K562 (cell line): ENCODE measurements around the gene GLI1. TPM values are rescaled to one million over a fixed set of nuclear protein-coding genes. Genes with fewer than 3 reads are reported as not detected.

Source experiments
- CREM ChIP-seq: IDR thresholded peaks from 2 replicates; pipeline ENCODE4 v1.6.1; 2014; ENCODE audit warnings: antibody characterized with exemption, low read depth
- FOS ChIP-seq: IDR thresholded peaks from 3 replicates; pipeline ENCODE4 v1.6.1; 2011; ENCODE audit not compliant: insufficient read length; ENCODE audit errors: extremely low read depth
- FOXK1 ChIP-seq: sonication (generic); formaldehyde crosslinking; IDR thresholded peaks from 2 replicates; pipeline ENCODE4 v1.8.0; 2022; ENCODE audit warnings: missing genetic modification reagents, mild to moderate bottlenecking, borderline replicate concordance
- RFX7 ChIP-seq: fragments of 250-450 bp; sonication (Bioruptor Pico); IDR thresholded peaks from 2 replicates; pipeline ENCODE4 v1.5.1; 2021; ENCODE audit warnings: mild to moderate bottlenecking
- SNRNP70 ChIP-seq: fragments of 200-400 bp; formaldehyde crosslinking; optimal IDR thresholded peaks from 2 replicates; pipeline ENCODE3; 2017; ENCODE audit warnings: low read depth, low read length
- ZNF133 ChIP-seq: fragments of 250-450 bp; sonication (Bioruptor Pico); IDR thresholded peaks from 2 replicates; pipeline ENCODE4 v1.4.0; 2020; ENCODE audit warnings: mild to moderate bottlenecking
- ZNF197 ChIP-seq: fragments of 200-800 bp; sonication (Bioruptor generic); IDR thresholded peaks from 2 replicates; pipeline ENCODE4 v1.6.1; 2016; ENCODE audit warnings: low read depth, missing genetic modification characterization, missing compliant biosample characterization
- ZNF3 ChIP-seq: fragments of 250-450 bp; sonication (Bioruptor Pico); IDR thresholded peaks from 2 replicates; pipeline ENCODE4 v1.5.0; 2021; ENCODE audit warnings: mild to moderate bottlenecking, moderate library complexity
- ZNF444 ChIP-seq: fragments of 250-450 bp; sonication (Bioruptor Pico); IDR thresholded peaks from 2 replicates; pipeline ENCODE4 v1.4.0; 2020; ENCODE audit warnings: mild to moderate bottlenecking, moderate library complexity
- ZNF717 ChIP-seq: fragments of 250-450 bp; sonication (Bioruptor Pico); IDR thresholded peaks from 2 replicates; pipeline ENCODE4 v1.5.0; 2021
- polyA plus RNA-seq, 8 experiments: library from polyadenylated mRNA; depleted of rRNA in 4 of 8; stranded (reverse) in 5 of 8; unstranded in 3 of 8; fragments of >200 nt; fragmentation: Nextera tagmentation in 2 of 8; fragmentation: Illumina TruSeq in 1 of 8; extraction: Ambion mirVana in 2 of 8; extraction: Trizol in 1 of 8; gene quantifications; 2 replicates each; pipeline versions ENCODE4 v1.2.1 to v1.2.3, GENCODE V29; 2011 to 2014; ENCODE audit warnings: inconsistent platforms in 1 of 8, missing spikeins in 1 of 8
- total RNA-seq, 7 experiments: library from RNA; depleted of rRNA in 6 of 7; stranded (reverse); fragments of >200 nt in 6 of 7; fragmentation: Illumina TruSeq in 2 of 7; extraction: Trizol in 2 of 7; gene quantifications; 2 replicates each; pipeline versions ENCODE4 v1.2.1 to v1.2.3, GENCODE V29; 2011 to 2021; ENCODE audit warnings: low replicate concordance in 1 of 7
- TF ChIP-seq, protein P1 (sequence below), 2 experiments: IDR thresholded peaks in 1 of 2; conservative IDR thresholded peaks in 1 of 2; 2 replicates each; pipeline ENCODE4 v1.6.1; 2016; ENCODE audit warnings: low read depth in 2 of 2, mild to moderate bottlenecking in 1 of 2, missing compliant biosample characterization in 1 of 2, missing genetic modification characterization in 1 of 2, moderate library complexity in 1 of 2
- TF ChIP-seq, protein P2 (sequence below): IDR thresholded peaks from 2 replicates; pipeline ENCODE4 v1.6.1; 2011; ENCODE audit warnings: borderline replicate concordance, low read depth, mild to moderate bottlenecking, moderate library complexity, low read length; ENCODE audit not compliant: insufficient read depth, poor library complexity, severe bottlenecking
- TF ChIP-seq, protein P3 (sequence below): IDR thresholded peaks from 3 replicates; pipeline ENCODE4 v1.6.1; 2011; ENCODE audit warnings: borderline replicate concordance, mild to moderate bottlenecking; ENCODE audit not compliant: insufficient read length, insufficient read depth
- TF ChIP-seq, protein P4 (sequence below): fragments of 250-450 bp; sonication (Bioruptor Pico); IDR thresholded peaks from 2 replicates; pipeline ENCODE4 v1.4.0; 2020
- TF ChIP-seq, protein P5 (sequence below): fragments of 450-650 bp; IDR thresholded peaks from 2 replicates; pipeline ENCODE4 v1.6.1; 2018; ENCODE audit not compliant: partially characterized antibody

GLI1 gene
- total and polyA plus RNA-seq, 9 of the 15 experiments (the other 6 are each of a cell fraction or from before 2014, with no cell fraction given), result 0.24 to 3.7 (median 0.61) TPM

DNA sequence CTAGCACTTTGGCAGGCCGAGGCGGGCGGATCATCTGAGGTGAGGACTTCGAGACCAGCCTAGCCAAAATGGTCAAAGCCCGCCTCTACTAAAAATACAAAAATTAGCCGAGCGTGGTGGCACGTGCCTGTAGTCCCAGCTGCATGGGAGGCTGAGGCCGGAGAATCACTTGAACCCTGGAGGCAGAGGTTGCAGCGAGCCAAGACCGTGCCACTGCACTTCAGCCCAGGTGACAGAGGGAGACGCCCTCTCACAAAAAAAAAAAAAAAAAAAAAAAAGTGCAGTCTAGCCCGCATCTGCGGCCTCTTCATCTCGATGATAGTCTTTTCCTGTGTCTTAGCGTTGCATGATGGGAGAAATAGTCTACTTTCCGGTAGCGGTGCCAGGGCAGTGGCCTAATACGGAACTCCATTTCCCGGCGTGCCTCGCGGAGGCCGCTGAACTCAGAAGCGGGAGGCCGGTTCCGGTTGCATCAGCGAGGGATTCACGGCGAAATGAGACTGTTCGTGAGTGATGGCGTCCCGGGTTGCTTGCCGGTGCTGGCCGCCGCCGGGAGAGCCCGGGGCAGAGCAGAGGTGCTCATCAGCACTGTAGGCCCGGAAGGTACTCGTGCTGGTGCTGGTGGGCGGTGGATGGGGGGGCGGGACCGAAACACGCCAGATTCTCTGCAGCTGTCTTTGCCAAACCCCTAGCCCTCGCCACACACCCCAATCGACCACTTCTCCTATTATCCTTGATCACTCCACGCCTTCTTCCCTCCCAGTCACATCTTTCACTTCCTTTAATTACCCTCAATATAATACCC is 28.2 kb downstream of the GLI1 start, which contains the start of gene MARS1 (continued):
- TF ChIP-seq, protein P1, sequence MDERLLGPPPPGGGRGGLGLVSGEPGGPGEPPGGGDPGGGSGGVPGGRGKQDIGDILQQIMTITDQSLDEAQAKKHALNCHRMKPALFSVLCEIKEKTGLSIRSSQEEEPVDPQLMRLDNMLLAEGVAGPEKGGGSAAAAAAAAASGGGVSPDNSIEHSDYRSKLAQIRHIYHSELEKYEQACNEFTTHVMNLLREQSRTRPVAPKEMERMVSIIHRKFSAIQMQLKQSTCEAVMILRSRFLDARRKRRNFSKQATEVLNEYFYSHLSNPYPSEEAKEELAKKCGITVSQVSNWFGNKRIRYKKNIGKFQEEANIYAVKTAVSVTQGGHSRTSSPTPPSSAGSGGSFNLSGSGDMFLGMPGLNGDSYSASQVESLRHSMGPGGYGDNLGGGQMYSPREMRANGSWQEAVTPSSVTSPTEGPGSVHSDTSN (CRISPR knock-in tag; IDR thresholded peaks at IDR 0.05; ENCODE audit: low read depth), result no peak
- TF ChIP-seq, protein P1 (tag; conservative IDR thresholded peaks at IDR 0.05; ENCODE audit: low read depth), result no peak; the same call in 1 of the 2 replicates
- peak; percentile 92; the same call in 1 of the 2 replicates for TF ChIP-seq FOXK1
- no peak for TF ChIP-seq ZNF3
- TF ChIP-seq, protein P2, sequence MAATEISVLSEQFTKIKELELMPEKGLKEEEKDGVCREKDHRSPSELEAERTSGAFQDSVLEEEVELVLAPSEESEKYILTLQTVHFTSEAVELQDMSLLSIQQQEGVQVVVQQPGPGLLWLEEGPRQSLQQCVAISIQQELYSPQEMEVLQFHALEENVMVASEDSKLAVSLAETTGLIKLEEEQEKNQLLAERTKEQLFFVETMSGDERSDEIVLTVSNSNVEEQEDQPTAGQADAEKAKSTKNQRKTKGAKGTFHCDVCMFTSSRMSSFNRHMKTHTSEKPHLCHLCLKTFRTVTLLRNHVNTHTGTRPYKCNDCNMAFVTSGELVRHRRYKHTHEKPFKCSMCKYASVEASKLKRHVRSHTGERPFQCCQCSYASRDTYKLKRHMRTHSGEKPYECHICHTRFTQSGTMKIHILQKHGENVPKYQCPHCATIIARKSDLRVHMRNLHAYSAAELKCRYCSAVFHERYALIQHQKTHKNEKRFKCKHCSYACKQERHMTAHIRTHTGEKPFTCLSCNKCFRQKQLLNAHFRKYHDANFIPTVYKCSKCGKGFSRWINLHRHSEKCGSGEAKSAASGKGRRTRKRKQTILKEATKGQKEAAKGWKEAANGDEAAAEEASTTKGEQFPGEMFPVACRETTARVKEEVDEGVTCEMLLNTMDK, result no peak
- no peak for TF ChIP-seq ZNF197 (CRISPR knock-in tag)
- TF ChIP-seq, protein P3, sequence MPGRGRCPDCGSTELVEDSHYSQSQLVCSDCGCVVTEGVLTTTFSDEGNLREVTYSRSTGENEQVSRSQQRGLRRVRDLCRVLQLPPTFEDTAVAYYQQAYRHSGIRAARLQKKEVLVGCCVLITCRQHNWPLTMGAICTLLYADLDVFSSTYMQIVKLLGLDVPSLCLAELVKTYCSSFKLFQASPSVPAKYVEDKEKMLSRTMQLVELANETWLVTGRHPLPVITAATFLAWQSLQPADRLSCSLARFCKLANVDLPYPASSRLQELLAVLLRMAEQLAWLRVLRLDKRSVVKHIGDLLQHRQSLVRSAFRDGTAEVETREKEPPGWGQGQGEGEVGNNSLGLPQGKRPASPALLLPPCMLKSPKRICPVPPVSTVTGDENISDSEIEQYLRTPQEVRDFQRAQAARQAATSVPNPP, result no peak
- TF ChIP-seq ZNF444 (CRISPR knock-in tag), result no peak
- TF ChIP-seq SNRNP70, result no peak
- TF ChIP-seq ZNF133, result no peak
- no peak for TF ChIP-seq FOS
- TF ChIP-seq, protein P4, sequence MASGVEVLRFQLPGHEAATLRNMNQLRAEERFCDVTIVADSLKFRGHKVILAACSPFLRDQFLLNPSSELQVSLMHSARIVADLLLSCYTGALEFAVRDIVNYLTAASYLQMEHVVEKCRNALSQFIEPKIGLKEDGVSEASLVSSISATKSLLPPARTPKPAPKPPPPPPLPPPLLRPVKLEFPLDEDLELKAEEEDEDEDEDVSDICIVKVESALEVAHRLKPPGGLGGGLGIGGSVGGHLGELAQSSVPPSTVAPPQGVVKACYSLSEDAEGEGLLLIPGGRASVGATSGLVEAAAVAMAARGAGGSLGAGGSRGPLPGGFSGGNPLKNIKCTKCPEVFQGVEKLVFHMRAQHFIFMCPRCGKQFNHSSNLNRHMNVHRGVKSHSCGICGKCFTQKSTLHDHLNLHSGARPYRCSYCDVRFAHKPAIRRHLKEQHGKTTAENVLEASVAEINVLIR, result no peak
- TF ChIP-seq, protein P5, sequence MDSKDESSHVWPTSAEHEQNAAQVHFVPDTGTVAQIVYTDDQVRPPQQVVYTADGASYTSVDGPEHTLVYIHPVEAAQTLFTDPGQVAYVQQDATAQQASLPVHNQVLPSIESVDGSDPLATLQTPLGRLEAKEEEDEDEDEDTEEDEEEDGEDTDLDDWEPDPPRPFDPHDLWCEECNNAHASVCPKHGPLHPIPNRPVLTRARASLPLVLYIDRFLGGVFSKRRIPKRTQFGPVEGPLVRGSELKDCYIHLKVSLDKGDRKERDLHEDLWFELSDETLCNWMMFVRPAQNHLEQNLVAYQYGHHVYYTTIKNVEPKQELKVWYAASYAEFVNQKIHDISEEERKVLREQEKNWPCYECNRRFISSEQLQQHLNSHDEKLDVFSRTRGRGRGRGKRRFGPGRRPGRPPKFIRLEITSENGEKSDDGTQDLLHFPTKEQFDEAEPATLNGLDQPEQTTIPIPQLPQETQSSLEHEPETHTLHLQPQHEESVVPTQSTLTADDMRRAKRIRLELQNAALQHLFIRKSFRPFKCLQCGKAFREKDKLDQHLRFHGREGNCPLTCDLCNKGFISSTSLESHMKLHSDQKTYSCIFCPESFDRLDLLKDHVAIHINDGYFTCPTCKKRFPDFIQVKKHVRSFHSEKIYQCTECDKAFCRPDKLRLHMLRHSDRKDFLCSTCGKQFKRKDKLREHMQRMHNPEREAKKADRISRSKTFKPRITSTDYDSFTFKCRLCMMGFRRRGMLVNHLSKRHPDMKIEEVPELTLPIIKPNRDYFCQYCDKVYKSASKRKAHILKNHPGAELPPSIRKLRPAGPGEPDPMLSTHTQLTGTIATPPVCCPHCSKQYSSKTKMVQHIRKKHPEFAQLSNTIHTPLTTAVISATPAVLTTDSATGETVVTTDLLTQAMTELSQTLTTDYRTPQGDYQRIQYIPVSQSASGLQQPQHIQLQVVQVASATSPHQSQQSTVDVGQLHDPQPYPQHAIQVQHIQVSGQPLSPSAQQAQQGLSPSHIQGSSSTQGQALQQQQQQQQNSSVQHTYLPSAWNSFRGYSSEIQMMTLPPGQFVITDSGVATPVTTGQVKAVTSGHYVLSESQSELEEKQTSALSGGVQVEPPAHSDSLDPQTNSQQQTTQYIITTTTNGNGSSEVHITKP, result peak; percentile 32
- no peak for TF ChIP-seq RFX7 (CRISPR knock-in tag)
- TF ChIP-seq ZNF717 (CRISPR knock-in tag), result no peak
- TF ChIP-seq CREM, result peak; percentile 85
